NCI-H446 treated with DMSO at 0.1 percent for 48 hours (cell line): ENCODE results near the gene TMC4.
A peak's percentile ranks its signal among the peaks of the same experiment; 100 is the strongest.
"Not testable (repeated sequence)": the region's sequence is repeated elsewhere in the genome, so short reads cannot be mapped to it uniquely, and the experiment has no call there.

Experiments used
- DNase-seq: peaks from one replicate; lab custom pipeline; 2025; lab: John Stamatoyannopoulos, UW

TMC4 gene

DNA sequence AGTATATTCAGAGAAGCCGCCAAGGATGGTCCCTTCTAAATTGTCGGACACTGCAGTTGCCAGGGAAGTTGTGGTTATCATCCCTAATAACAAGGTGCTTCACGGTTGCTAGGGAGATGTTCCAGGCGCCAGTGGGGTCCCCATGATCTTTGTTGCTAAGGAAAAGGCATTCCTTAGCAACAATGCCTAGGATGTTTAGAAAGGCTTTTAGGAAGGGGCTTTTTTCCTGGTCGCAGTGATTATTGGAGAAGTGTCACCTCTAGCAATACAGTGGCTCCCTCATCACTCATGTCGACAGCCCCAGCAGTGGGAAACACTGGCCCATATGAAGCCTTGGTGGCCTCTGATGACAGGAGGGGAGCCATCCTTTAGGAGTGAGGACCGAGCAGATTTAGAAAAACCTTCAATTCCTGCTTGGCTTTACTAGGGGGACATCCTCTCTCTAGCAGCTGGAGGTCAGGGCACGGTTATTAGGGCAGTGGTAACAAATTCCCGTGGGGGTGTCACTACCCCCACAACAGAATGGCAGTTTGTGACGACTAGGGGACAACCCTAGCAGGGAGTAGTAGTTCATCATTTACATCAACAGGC lies 6.4 kb upstream of the TMC4 start:
- DNase-seq: no peak

DNA sequence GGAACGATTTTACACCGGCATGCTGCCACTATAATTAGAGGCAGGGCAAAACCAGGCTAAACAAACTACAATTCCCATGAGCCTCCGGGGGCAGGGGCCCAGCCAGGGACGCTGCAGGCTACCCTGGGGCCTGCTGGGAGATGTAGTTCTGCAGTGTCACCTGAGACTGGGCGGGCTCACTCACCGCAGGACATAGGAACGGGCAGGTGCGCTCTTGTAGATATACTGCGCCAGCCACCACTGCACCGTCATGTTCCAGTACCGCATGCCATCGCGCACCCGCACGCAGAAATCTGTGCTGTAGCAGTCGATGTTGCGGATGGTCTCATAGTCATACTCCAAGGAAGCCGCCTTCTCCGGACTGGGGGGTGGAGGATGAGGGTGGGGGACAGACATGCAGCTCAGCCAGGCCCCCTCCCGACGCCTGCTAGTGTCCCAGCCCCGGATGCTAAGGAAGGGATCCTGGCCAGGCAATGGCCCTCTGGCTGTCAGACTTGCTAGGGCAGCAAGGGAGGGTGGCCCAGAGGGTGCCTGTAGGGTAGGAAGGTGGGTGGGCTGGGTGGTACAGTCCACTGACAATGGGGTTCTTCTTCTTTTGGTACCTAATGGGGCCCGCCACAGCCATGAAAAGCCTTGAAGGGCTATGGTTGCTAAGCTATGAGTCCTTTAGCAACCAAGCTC lies 5.8 kb upstream of the TMC4 start:
- DNase-seq: no peak

- no peak for DNase-seq
These were observed 1.2 kb upstream of the TMC4 start for GRCh38 chr19:54173951-54174834.

DNA sequence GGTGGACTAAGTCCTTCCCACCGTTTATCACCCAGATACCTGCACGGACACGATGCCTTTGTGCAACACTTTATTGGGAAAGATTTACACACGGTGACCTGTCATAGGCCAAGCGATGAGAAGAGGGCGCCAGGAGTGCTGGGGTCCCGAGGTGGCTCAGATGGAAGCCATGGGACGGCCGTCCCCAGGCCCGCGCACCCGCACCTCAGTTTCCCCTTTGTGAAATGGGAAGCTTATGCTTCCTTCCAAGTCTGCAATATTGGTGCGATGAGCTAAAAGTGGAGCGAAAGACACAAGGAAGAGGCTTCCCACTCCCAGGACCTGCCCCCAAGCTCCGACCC lies 369 bp upstream of the TMC4 start:
- DNase-seq: no peak

- DNase-seq: not testable (repeated sequence)
These were observed 1.1 kb downstream of the TMC4 start for GRCh38 chr19:54171736-54172431.

- DNase-seq: no peak
These were observed 3.7 kb downstream of the TMC4 start for GRCh38 chr19:54169149-54169740.

GRCh38 chr19:54168174-54168917 lies 4.6 kb downstream of the TMC4 start:
- peak; percentile 58 for DNase-seq

GRCh38 chr19:54165222-54165621 lies 7.7 kb downstream of the TMC4 start:
- DNase-seq: no peak

DNA sequence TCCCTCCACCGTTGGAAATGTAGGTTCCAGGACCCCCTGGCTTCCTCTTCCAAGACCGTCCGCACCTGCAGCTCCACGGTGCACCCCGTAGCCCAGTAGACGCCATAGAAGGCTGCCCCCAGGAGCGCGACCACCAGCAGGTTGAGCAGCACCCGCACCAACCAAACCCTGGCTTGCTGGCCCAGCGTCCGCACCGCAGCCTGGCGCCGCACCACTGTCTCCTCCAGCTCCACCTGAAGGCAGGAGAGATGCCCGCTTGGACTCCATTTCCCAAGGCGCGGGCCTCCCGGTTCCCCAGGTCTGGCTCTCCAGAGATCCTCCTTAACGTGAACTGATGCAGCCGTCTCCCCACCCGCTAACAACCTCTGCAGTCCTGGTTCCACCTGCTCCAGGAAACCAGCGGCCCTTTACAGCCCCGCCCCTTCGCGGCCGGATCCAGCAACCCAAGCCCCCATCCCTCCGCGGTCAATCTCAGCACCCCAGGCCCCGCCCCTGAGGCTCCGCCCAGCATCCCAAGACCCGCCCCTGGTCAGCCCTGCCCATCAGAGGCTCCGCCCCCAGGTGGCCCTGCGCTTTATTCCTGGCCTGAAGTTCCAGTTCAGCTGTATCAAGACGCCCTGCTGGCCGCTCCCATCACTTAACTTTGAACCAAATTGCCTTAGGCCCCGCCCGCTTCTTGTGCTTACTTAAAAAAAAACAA lies 8.4 kb downstream of the TMC4 start:
- DNase-seq: no peak

- no peak for DNase-seq
These were observed 10.1 kb downstream of the TMC4 start for GRCh38 chr19:54162884-54163283.

- no peak for DNase-seq
These were observed 10.6 kb downstream of the TMC4 start for GRCh38 chr19:54162241-54162805.

DNA sequence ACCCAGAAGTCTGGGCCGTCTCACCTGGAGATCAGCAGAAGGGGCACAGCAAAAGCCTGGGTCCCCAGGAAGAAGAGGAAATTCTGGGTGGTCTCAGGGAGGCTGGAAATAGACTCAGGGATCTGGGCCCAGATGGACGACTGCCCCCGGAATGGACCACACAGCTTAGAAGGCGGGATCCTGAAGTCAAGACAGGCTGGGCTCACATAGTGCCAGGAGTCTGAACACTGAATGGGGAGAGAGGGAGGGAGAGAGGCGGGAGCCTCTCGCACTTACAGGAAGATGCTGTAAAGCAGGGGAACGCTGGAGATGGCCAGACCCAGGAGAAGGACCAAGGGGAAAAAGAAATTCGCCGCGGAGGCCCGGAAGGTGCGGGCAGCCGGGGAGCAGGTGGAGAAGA lies 12.1 kb downstream of the TMC4 start:
- no peak for DNase-seq

DNA sequence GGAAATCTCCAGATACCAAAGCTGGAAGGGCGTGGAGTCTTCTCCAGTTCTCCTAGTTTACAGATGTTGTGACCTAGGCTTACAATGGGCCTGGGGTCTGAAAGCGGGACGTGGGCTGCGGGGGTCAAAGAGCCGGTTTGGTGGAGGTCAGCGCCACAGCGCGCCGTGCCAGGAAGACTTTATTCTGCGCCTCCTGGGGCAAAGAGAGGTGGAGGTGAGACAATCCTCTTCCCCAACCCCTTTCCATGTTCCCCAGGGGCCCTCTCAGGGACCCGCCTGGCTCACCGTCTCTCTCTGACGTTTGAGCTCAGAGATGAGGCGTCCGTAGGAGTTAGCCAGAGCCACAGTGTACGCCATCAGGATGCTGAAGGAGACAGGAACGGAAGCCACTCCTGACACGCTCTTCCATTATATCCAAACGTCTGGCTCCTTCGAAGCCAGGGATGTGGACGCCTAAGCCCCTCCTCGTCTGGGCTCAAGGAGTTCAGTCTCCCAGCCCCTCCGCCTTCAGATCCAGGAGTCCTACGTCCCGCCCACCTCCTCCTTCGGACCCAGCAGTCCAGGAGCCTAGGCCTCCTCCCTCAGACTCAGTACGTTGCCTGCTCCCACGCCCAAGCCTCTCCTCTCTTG lies 12.7 kb downstream of the TMC4 start:
- no peak for DNase-seq

DNA sequence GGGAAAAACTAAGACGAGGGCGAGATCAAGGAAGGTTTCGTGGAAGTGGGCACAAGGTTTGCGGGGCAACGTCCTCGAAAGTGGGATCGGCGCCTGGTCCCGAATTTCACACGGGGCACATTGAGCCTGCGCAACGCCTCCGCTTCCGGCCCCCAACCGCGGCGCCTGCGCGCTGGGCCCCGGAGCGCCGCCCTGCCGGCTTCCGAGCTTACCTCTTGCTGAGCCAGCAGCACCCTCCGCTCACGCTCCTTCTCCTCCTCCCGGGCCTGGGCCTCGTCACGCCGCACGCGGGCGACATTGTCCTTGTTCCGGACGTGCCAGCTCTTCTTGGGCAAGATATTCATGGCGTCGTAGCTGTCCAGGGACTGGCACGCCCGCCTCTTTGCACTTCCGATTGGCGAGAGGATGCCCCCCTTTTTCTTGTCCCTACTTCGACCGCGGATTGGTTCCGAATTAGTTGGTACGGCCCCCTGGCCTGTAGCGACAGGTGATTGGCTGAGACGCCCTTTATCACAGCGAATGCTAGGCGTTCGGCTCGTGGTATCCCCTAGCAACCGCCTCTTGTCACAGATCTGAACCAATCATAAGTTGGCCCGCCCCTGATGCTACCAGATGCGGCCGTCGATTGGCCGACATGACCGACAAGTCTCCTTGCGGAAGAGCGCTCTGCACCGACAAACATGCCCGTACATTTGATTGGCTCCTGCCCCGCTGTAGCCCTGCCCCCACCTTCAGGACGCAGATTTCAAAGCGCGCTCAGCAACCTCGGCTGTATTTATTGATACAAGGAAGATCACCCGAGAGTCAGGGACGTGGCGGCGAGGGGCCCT lies 13.4 kb downstream of the TMC4 start, which contains the start of gene LENG1:
LENG1 (minus strand) TSS at position 370 of the 830 bp plus-strand sequence; CDS start at position 344, 26 bp downstream.
- peak; percentile 100 for DNase-seq

- DNase-seq: no peak
These were observed 14.1 kb downstream of the TMC4 start for GRCh38 chr19:54158812-54159351.

DNA sequence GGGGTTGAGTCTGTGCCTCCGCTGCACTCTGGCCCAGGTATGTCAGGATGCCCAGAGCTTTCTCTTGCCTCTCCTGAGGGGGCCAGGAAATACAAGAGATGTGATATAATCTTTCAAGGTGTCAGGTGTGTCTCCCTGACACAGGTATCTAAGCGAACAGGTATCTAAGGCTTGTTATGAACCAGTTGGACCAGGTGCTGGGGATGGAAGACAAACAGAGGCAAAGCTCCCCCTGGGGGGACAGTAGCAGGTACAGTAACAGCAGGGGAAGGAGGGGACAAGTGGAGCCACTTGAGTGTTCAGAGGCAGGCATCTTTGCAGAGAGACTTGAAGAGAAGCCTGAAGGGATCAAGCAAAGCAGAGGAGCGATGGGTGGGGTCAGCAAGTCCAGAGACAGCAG lies 16.0 kb downstream of the TMC4 start:
- DNase-seq: no peak

DNA sequence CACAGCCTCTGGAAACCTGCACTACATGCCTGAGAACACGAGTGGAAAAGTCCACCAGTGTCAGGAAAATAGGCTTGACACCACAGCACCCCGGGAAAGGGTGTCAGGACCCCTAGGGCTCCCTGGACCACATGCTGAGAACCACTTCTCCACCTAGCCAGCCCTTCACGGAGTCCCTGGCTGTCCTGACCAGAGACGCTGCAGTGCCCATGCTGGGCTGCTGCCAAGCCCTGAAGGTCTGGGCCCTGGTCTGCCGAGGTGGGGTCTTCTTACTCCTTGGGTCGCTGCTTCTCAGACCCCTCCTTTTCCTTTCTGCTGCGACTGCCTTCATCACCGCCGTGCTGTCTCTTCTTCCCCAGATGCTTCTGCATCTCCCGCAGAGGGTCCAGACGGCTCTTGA lies 16.5 kb downstream of the TMC4 start:
- DNase-seq: no peak

DNA sequence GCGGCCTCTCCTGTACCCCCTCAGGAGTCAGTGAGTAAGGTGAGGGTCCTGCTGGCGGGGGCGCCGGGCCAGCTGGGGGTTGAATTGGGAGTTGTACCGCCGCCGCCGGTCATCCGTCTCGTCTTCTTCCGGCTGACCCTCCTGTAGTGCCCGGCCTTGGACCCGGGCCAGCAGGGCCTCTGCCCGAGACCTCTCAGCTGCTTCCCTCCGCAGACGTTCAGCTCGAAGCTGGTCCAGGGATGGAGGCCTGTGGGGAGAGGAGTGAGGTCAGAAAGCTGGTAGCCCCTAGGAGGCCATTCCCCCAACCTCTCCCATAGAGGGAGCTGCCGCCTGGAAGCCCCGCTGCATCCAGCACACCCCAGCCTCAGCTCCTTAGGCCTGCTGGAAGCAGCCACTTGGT lies 17.3 kb downstream of the TMC4 start:
- DNase-seq: no peak
